LNCaP clone FGC (cell line): ENCODE data around the gene POLA1.

Source experiments
- DNase-seq: peaks from one replicate; pipeline ENCODE4 v3.0.0-alpha.2; 2011; ENCODE audit warnings: low read depth
- H3K4me3 ChIP-seq: 2 replicates; pipeline ENCODE4 v1.5.1; 2011; ENCODE audit warnings: mild to moderate bottlenecking, low read depth, low read length, control low read depth
- TF ChIP-seq, protein P1 (sequence below): IDR thresholded peaks from 2 replicates; pipeline ENCODE4 v1.5.1; 2012; ENCODE audit warnings: mild to moderate bottlenecking; ENCODE audit not compliant: control insufficient read depth, insufficient read depth; ENCODE audit errors: extremely low read depth

The POLA1 gene

DNA sequence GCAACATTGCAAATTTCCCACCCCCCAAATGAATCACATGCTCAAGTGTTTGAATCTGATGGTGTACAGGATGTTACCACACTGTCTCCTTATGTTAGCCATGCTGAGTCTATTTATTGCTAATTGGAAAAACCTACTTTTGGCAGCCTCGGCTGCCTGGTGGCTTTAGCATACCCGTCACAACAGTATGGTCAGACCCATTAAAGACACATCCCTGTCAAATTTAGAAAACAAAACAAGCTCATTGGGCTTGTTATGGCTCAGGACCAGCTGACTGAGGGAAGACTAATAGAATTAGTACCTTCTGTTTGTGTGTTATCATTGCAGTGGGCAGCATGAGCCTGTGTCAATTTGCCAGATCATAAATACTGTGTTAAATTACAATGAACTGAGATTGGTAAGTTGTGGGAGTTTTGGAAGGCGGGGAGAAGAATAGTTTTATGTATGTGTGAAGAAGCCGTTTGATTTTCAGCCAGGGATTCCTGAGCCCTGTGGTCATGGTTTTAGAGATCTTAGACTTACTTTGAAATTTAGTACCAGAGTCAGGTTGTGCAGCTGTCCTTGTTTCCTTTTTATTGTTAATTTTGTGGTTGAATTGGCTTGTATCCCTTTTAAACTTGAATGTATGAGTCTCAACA lies 66.8 kb downstream of the POLA1 start:
- no peak overlapping the region for H3K4me3 ChIP-seq
- no peak for DNase-seq
- TF ChIP-seq, protein P1, sequence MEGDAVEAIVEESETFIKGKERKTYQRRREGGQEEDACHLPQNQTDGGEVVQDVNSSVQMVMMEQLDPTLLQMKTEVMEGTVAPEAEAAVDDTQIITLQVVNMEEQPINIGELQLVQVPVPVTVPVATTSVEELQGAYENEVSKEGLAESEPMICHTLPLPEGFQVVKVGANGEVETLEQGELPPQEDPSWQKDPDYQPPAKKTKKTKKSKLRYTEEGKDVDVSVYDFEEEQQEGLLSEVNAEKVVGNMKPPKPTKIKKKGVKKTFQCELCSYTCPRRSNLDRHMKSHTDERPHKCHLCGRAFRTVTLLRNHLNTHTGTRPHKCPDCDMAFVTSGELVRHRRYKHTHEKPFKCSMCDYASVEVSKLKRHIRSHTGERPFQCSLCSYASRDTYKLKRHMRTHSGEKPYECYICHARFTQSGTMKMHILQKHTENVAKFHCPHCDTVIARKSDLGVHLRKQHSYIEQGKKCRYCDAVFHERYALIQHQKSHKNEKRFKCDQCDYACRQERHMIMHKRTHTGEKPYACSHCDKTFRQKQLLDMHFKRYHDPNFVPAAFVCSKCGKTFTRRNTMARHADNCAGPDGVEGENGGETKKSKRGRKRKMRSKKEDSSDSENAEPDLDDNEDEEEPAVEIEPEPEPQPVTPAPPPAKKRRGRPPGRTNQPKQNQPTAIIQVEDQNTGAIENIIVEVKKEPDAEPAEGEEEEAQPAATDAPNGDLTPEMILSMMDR: no peak

DNA sequence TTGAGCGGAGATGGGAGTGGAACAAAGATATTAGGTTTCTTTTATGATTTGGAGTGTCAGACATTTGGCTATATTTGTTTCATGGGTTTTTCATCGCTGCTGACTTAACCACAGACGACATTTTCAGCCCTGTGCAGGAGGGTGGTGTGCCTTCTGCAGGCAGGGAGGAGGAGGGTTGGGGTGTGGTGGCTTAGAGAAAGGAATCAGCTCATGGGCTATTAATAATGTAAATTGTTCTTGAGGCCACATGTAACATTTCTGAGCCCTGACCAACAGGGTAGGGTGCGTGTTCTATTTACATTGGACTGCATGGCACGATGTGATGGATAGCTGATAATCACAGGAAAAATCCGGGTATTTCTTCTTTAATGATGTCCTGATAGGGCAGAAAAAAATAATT lies 67.6 kb downstream of the POLA1 start:
- TF ChIP-seq, protein P1: no peak
- no peak overlapping the region for H3K4me3 ChIP-seq
- no peak for DNase-seq

DNA sequence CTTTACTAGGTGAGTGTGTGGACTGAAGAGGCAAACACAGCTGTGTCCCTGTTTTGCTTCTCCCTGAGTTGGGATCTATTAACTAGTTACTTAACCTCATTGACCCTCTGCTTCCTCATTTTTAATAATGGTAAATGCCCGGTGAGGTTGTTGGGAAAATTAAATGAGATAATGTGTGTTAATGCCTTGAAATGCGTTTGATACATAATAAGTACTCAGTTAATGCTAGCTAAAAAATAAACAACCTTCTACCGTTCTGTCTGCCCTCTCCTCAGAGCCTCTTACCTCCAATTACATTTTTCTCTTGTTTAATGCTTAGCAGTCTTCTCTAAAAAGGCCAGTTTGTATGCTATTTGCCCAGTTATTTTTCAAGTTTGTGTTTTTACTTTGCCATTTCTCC lies 70.3 kb downstream of the POLA1 start:
- no peak for DNase-seq
- TF ChIP-seq, protein P1: no peak
- no peak overlapping the region for H3K4me3 ChIP-seq

DNA sequence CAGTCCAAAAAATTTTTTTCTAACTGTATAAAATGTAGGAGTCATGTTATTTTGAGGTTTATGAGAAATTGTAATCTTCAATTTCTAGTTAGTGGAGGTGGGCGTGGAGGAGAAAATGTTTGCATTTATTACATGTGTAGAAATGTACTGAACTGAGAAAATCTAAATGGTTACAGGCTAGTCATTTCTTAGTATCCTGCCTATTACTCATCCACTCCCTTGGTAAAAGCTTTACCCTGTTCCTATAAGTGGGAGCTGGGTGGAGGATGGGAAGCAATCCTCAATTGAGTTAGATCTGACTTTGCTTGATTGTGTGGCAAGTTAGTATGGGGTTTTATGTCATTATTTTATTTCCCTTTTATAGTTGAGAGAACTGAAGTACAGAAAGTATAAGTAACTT lies 73.8 kb downstream of the POLA1 start:
- TF ChIP-seq, protein P1: no peak
- no peak for DNase-seq

DNA sequence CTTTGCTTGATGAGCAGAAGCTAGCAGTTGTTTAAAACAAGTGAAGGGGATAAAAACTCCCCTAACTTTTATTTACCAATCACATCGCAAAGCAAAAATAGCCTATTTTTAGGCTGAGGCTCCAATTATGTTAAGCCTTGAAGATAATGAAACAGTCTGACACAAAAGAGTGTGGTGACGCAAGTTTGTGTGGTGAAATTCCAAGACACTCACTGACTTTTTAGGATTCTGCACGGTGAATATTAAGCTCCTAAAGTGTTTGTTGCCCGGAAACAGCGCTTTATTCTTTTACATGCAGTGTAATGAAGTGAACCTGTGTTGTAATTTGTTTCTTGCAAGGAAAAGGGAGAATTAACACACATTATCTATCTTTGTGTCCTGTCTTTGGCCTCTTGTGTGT lies 74.8 kb downstream of the POLA1 start:
- TF ChIP-seq, protein P1: no peak

More for the DNA sequence above, 73.8 kb downstream of the POLA1 start:
- H3K4me3 ChIP-seq: no peak overlapping the region

DNA sequence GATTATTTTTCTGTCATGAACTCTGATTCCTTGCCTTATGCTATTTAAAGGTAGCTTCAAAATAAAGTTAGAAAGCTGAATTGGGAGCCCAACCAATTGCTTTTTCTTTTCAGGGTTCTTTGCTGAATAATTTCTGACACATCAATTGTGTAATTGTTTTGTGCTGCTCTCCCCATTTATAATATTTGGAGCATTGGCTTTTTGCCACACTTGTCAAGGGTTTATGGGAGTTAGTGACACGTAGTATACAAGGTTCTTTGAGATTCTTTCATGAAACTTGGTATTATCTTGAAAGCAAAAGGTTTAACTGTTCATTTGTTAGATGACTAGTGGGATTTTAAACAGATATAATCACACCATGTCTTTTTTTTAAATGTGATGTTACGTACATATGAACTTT lies 80.9 kb downstream of the POLA1 start:
- H3K4me3 ChIP-seq: no peak overlapping the region
- TF ChIP-seq, protein P1: no peak
- no peak for DNase-seq

More for the DNA sequence above, 74.8 kb downstream of the POLA1 start:
- DNase-seq: no peak
- no peak overlapping the region for H3K4me3 ChIP-seq

DNA sequence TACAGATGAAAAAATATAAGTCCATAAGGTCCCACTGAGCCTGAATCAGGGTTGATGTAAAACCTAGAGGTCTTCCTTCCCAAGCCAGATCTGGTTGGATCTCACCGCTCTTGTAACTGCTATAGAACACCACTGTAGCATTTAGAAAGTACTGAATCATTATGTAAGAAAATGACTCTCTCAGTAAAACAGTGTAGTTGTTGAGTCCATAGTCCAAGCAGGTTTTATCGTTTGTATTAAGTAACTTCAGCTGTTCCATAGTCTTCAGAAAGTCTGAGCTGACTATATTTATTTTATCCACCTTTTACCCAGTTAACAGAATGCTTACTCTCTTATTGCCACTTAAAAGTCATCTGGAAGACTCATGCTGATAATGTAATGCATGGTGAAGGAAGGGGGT lies 82.2 kb downstream of the POLA1 start:
- H3K4me3 ChIP-seq: no peak overlapping the region
- DNase-seq: no peak
- TF ChIP-seq, protein P1: no peak
